ENCODE results near the gene KRT83.

DNA sequence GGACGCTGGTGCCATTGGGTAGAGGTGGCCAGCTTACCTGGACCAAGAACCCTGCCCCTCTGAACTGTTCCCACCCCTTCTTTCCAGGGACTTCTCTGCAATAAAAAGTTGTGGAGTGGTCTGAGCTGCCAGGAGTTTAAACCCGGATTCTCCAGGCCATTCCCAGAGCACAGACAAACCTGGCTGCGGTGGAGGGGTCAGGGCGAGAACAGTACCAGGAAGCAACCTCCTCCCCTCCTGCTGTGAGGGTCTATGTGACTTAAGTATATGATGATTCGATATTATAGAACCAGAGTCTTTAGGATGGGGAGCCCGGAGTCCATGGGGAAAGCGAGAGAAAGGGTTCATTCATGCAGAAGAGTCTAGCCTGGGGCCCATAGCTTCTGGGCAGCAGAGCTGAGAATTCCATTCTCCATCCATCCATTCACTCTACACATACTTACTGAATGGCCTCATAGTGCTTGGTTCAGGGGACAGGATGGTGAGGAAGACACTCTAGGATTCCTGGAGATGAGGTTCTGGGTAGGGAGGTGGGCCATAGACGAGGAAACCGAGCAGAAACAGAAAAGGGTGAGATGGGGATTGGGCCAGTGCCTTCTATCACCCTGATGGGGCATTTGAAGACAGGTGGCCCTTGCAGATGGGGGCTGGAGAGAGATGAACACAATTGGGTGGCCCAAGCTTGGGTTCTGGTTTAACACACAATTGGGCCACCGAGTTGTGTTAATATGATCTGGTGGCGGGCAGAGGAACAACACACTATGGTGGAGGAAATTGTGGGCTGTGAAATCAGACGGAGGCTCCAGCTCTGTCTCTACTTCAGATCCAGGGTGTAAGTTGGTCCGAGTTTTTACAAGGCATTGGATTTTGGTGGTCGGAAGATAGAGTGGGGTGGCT lies 41.5 kb downstream of the KRT83 start:
- TF ChIP-seq, protein P1, sequence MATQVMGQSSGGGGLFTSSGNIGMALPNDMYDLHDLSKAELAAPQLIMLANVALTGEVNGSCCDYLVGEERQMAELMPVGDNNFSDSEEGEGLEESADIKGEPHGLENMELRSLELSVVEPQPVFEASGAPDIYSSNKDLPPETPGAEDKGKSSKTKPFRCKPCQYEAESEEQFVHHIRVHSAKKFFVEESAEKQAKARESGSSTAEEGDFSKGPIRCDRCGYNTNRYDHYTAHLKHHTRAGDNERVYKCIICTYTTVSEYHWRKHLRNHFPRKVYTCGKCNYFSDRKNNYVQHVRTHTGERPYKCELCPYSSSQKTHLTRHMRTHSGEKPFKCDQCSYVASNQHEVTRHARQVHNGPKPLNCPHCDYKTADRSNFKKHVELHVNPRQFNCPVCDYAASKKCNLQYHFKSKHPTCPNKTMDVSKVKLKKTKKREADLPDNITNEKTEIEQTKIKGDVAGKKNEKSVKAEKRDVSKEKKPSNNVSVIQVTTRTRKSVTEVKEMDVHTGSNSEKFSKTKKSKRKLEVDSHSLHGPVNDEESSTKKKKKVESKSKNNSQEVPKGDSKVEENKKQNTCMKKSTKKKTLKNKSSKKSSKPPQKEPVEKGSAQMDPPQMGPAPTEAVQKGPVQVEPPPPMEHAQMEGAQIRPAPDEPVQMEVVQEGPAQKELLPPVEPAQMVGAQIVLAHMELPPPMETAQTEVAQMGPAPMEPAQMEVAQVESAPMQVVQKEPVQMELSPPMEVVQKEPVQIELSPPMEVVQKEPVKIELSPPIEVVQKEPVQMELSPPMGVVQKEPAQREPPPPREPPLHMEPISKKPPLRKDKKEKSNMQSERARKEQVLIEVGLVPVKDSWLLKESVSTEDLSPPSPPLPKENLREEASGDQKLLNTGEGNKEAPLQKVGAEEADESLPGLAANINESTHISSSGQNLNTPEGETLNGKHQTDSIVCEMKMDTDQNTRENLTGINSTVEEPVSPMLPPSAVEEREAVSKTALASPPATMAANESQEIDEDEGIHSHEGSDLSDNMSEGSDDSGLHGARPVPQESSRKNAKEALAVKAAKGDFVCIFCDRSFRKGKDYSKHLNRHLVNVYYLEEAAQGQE (IDR thresholded peaks at IDR 0.05; ENCODE audit: insufficient read depth in 1 of 2, low read depth in 2 of 2, low read length in 2 of 2) = no peak
- TF ChIP-seq POLR2AphosphoS5 (IDR thresholded peaks at IDR 0.05; ENCODE audit: low read depth, low read length) (no peak), SIN3A (IDR thresholded peaks at IDR 0.05; ENCODE audit: borderline replicate concordance, insufficient read depth, low read length) (no peak), TAF1 (IDR thresholded peaks at IDR 0.05; ENCODE audit: borderline replicate concordance, insufficient read depth, low read length) (no peak), FOXP2 (optimal IDR thresholded peaks at IDR 0.05; ENCODE audit: borderline replicate concordance, extremely low read depth, extremely low read length, insufficient read depth) (no peak)

All from PFSK-1 (cell line).